H1 (cell line): ENCODE data around the gene PLXDC2. TPM values are rescaled to one million over a fixed set of nuclear protein-coding genes. Genes with fewer than 3 reads are reported as not detected.

Experiments used
- CHD7 ChIP-seq: fragments of 300-600 bp; sonication (generic); IDR thresholded peaks from 2 replicates; pipeline ENCODE4 v1.7.1; 2012; ENCODE audit warnings: low read length, moderate library complexity, mild to moderate bottlenecking, inconsistent platforms; ENCODE audit not compliant: insufficient replicate concordance
- GABPA ChIP-seq: IDR thresholded peaks from 2 replicates; pipeline ENCODE4 v1.6.1; 2011; ENCODE audit warnings: mild to moderate bottlenecking, low read length, moderate library complexity, borderline replicate concordance; ENCODE audit not compliant: insufficient read depth
- HDAC2 ChIP-seq, 2 experiments: fragments of 300-600 bp in 1 of 2; sonication (generic) in 1 of 2; IDR thresholded peaks; 2 replicates each; pipeline ENCODE4 v1.6.1; 2011 to 2012; ENCODE audit warnings: low read depth in 2 of 2, low read length in 2 of 2, mild to moderate bottlenecking in 2 of 2, moderate library complexity in 2 of 2, borderline replicate concordance in 1 of 2, inconsistent platforms in 1 of 2
- JUN ChIP-seq: IDR thresholded peaks from 2 replicates; pipeline ENCODE4 v1.6.1; 2011; ENCODE audit warnings: low read depth, mild to moderate bottlenecking, improper control_type of control experiment, low read length
- NANOG ChIP-seq: IDR thresholded peaks from 2 replicates; pipeline ENCODE4 v1.6.1; 2011; ENCODE audit warnings: low read length, low read depth, mild to moderate bottlenecking, inconsistent platforms; ENCODE audit not compliant: insufficient read depth, poor library complexity, severe bottlenecking
- RAD21 ChIP-seq, 2 experiments: IDR thresholded peaks in 1 of 2; conservative IDR thresholded peaks in 1 of 2; 2 replicates each; pipeline ENCODE4 v1.6.1; 2011; ENCODE audit warnings: low read depth in 2 of 2, low read length in 2 of 2, improper control_type of control experiment in 1 of 2, inconsistent platforms in 1 of 2, mild to moderate bottlenecking in 1 of 2, moderate library complexity in 1 of 2
- YY1 ChIP-seq: IDR thresholded peaks from 2 replicates; pipeline ENCODE4 v1.6.1; 2011; ENCODE audit warnings: low read depth, mild to moderate bottlenecking, low read length
- polyA plus RNA-seq, 7 experiments: library from polyadenylated mRNA; depleted of rRNA in 3 of 7; stranded (reverse) in 5 of 7; unstranded in 2 of 7; fragments of >200 nt in 5 of 7; fragments of 200-250 nt in 2 of 7; gene quantifications; 1 replicate in 5 of 7; 2 replicates in 1 of 7; 4 replicates in 1 of 7; pipeline versions ENCODE4 v1.2.1 to v1.2.3, GENCODE V29; 2011 to 2013; ENCODE audit warnings: missing spikeins in 2 of 7, mixed read lengths in 2 of 7
- total RNA-seq: library from RNA; stranded (reverse); fragmentation: NEBNext Ultra II Directional; extraction: Animal tissue kit (Norgen Biotek cat#: 25700); gene quantifications from 2 replicates; pipeline ENCODE4 v1.2.1, GENCODE V29; 2021

PLXDC2 gene
- total and polyA plus RNA-seq, 2 of the 8 experiments (the other 6 are each of a cell fraction or from before 2014, with no cell fraction given), result 23.0 to 40.5 TPM

DNA sequence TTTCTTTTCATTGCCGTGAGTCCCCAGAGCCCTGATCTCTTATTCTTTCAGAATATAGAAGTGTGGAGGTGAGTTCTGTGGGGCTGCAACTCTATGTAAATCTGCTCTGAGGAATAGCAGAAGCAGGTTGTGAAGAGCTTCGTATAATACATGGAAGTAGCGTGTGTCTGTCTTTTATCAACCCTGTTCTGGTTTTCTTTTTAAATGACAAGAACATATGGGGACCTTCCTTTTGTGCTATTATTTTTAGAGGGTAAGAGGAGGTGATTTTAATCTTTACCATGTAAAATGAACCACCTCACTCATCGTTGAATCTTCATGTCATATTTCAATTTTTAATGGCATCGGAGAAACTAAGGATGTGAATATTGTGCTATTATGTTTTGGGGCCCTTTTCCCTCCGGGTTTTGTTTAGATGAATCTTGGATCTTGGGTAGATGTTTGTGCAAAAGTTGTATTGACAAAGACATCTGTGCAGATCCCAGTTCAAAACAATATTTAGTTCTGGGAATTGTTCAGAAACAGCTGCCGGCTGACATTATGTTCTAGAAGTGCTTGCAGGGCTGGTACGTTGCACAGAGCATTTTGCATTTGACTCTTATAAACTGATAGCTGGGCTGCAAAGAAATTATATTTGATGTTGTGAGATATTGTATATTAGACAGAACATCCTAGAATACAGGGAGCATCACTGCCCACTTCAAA is 46.7 kb downstream of the PLXDC2 start (continued):
- TF ChIP-seq CHD7 (no peak), YY1 (no peak), GABPA (no peak), NANOG (no peak), HDAC2 (IDR thresholded peaks at IDR 0.05; ENCODE audit: borderline replicate concordance in 1 of 2, low read depth in 2 of 2, low read length in 2 of 2) (no peak), JUN (no peak), RAD21 (IDR thresholded peaks at IDR 0.05 in 1 of 2, conservative IDR thresholded peaks at IDR 0.05 in 1 of 2; ENCODE audit: low read depth in 2 of 2, low read length in 2 of 2) (no peak)
